HepG2 (cell line): ENCODE measurements around the gene FBXW5. TPM values are rescaled to one million over a fixed set of nuclear protein-coding genes. Genes with fewer than 3 reads are reported as not detected.

Experiments used
- ATAC-seq: fragments of 200-7000 bp; cut with Tn5 transposase; 3 replicates; pipeline ENCODE4 v1.9.1; 2020; ENCODE audit warnings: mild to moderate bottlenecking, moderate library complexity
- BruUV-seq: library from RNA; stranded (reverse); fragments of 400-500 nt; replicated peaks from 2 replicates; lab custom pipeline; 2021; lab: Mats Ljungman, UMichigan
- CTCF ChIA-PET: fragments of 300-600 bp; formaldehyde crosslinking; extraction: SDS; loops from one replicate; lab custom pipeline; 2021; ENCODE audit warnings: low total read pairs, inconsistent platforms, low intra/inter-chr PET ratio; lab: Yijun Ruan, JAX
- POLR2A ChIA-PET: fragments of 350-600 bp; sonication (Branson Sonifier 250); formaldehyde crosslinking; loops from one replicate; lab custom pipeline; 2020; ENCODE audit warnings: antibody characterized with exemption, inconsistent platforms; lab: Yijun Ruan, JAX
- DNase-seq: peaks from one replicate; pipeline ENCODE4 v3.0.0-alpha.2; 2015; ENCODE audit warnings: low spot score
- FAIRE-seq: peaks from 3 replicates; lab custom pipeline; 2011; peaks lifted over from hg19 to GRCh38; lab: Jason Lieb, UNC
- H2AFZ ChIP-seq: one replicate; pipeline ENCODE4 v1.6.1; 2011; ENCODE audit warnings: low read length, inconsistent platforms
- H3K27ac ChIP-seq: fragments of 300-600 bp; 3 replicates; pipeline ENCODE4 v1.8.0; 2011; ENCODE audit warnings: mixed run types, mild to moderate bottlenecking, mixed read lengths, low read length, inconsistent platforms; ENCODE audit not compliant: insufficient read depth; ENCODE audit errors: extremely low read length
- H3K27me3 ChIP-seq, 2 experiments: fragments of 200-600 bp in 1 of 2; 2 replicates in 1 of 2; 3 replicates in 1 of 2; pipeline versions ENCODE4 v1.6.0 to v1.8.0; 2011; ENCODE audit warnings: low read length in 2 of 2, mild to moderate bottlenecking in 2 of 2, moderate library complexity in 2 of 2, inconsistent platforms in 1 of 2; ENCODE audit not compliant: insufficient read depth in 2 of 2, control insufficient read depth in 1 of 2
- H3K36me3 ChIP-seq, 2 experiments: fragments of 200-600 bp in 1 of 2; replicated peaks in 1 of 2; 2 replicates in 1 of 2; 3 replicates in 1 of 2; pipeline versions ENCODE4 v1.5.1 to v1.8.0; 2011; ENCODE audit warnings: low read length in 2 of 2, inconsistent platforms in 1 of 2; ENCODE audit not compliant: insufficient read depth in 2 of 2, control insufficient read depth in 1 of 2
- H3K4me1 ChIP-seq: 2 replicates; pipeline ENCODE4 v1.5.1; 2012; ENCODE audit warnings: low read length, inconsistent platforms; ENCODE audit not compliant: insufficient read depth
- H3K4me2 ChIP-seq: 2 replicates; pipeline ENCODE4 v1.6.0; 2011; ENCODE audit warnings: low read depth, low read length, inconsistent platforms
- H3K4me3 ChIP-seq, 3 experiments: fragments of 200-600 bp in 1 of 3; sonication (generic), shearing (Covaris generic) in 1 of 3; replicated peaks in 1 of 3; 2 replicates each; pipeline ENCODE4 v1.5.1; 2011 to 2016; ENCODE audit warnings: low read length in 3 of 3, inconsistent platforms in 2 of 3, low read depth in 2 of 3, mild to moderate bottlenecking in 2 of 3, control low read depth in 1 of 3, mixed read lengths in 1 of 3; ENCODE audit not compliant: insufficient read depth in 1 of 3
- H3K79me2 ChIP-seq: one replicate; pipeline ENCODE4 v1.6.1; 2011; ENCODE audit warnings: low read length, inconsistent platforms; ENCODE audit not compliant: insufficient read depth
- H3K9ac ChIP-seq: 2 replicates; pipeline ENCODE4 v1.6.0; 2011; ENCODE audit warnings: mild to moderate bottlenecking, low read depth, low read length, inconsistent platforms; ENCODE audit not compliant: insufficient read depth
- H3K9me3 ChIP-seq: 2 replicates; pipeline ENCODE4 v1.5.1; 2012; ENCODE audit warnings: mild to moderate bottlenecking, low read length
- H4K20me1 ChIP-seq: 2 replicates; pipeline ENCODE4 v1.6.0; 2011; ENCODE audit warnings: inconsistent platforms, mild to moderate bottlenecking, low read length, moderate library complexity; ENCODE audit not compliant: insufficient read depth
- GTF2F1 ChIP-seq: fragments of 150-350 bp; IDR thresholded peaks from 2 replicates; pipeline ENCODE4 v1.6.1; 2014; ENCODE audit warnings: low read length
- YEATS2 ChIP-seq: sonication (generic); formaldehyde crosslinking; IDR thresholded peaks from 2 replicates; pipeline ENCODE4 v1.4.0; 2020; ENCODE audit warnings: missing genetic modification reagents, borderline replicate concordance
- ZBTB33 ChIP-seq: sonication (generic); formaldehyde crosslinking; IDR thresholded peaks from 2 replicates; pipeline ENCODE4 v1.4.0; 2020; ENCODE audit warnings: missing genetic modification reagents
- WGBS: methylation state at CpG from one replicate; pipeline ENCODE4 v1.1.6; 2017; ENCODE audit warnings: low lambda C conversion rate; 5-methylcytosine and 5-hydroxymethylcytosine counted together
- in situ Hi-C: cut with HindIII; loops from 2 replicates; pipeline ENCODE4 v1.10.0; 2017; ENCODE audit warnings: low pct_unique_long_range_greater_than_20kb; ENCODE audit not compliant: extremely low pct_ligation_motif_present
- intact Hi-C: fragments of 100-400 bp; cut with micrococcal nuclease; formaldehyde crosslinking; loops from one replicate; pipeline ENCODE4 v1.10.0; 2022; ENCODE audit not compliant: unreplicated experiment
- polyA plus RNA-seq, 8 experiments: library from polyadenylated mRNA; depleted of rRNA in 3 of 8; stranded (reverse) in 7 of 8; unstranded in 1 of 8; fragments of >200 nt; fragmentation: Illumina TruSeq in 4 of 8; extraction: Trizol in 4 of 8; gene quantifications; 2 replicates each; pipeline versions ENCODE4 v1.2.1 to v1.2.3, GENCODE V29; 2011 to 2016; ENCODE audit warnings: low read depth in 4 of 8, missing spikeins in 1 of 8, mixed read lengths in 1 of 8; ENCODE audit not compliant: insufficient read depth in 1 of 8
- total RNA-seq, 5 experiments: library from RNA; depleted of rRNA; stranded (reverse); fragments of >200 nt; fragmentation: Illumina TruSeq; extraction: Trizol; gene quantifications; 2 replicates each; pipeline ENCODE4 v1.2.3, GENCODE V29; 2016; ENCODE audit warnings: low read depth in 1 of 5
- TF ChIP-seq, protein P1 (sequence below): sonication (generic); formaldehyde crosslinking; IDR thresholded peaks from 2 replicates; pipeline ENCODE4 v1.5.0; 2020; ENCODE audit warnings: missing genetic modification reagents

The FBXW5 gene
- total and polyA plus RNA-seq, 2 of the 13 experiments (the other 11 are each of a cell fraction or from before 2014, with no cell fraction given), result 52.0 to 60.4 TPM

DNA sequence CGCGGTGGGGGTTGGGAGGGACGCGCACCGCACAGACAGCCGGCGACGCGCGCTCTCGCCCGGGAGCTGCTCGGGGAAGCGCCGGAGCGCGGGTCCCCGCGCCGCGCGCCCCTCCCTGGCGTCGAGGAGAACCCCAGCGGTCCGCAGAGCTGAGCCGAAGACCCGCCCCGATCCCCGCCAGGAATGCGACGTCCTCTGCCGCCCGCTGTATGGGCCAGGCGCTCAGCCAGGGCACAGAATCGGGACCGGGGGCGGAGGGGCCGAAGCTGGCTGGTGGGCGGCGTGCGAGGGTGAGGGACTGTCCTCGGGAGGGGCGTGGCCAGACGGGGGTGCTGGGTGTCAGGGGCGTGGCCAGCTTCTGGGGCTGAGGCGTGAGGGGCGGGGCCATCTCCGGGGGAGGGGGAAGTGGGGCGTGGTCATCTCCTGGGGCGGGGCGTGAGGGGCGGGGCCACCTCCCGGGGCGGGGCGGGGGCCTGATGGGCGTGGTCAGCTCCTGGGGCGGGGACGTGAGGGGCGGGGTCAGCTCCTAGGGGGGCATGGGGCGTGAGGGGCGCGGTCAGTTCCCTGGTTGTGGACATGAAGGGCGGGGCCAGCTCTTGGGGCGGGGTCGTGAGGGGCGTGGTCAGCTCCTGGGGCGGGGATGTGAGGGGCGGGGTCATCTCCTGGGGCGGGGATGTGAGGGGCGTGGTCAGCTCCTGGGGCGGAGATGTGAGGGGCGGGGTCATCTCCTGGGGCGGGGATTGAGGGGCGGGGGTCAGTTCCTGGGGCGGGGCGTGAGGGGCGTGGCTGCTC is 33.7 kb upstream of the FBXW5 start:
- peaks cover 11 to 60% of the 10 kb centered on the region in 2 experiments for H3K27me3 ChIP-seq
- no peak overlapping the region for H2AFZ ChIP-seq
- ChIA-PET POLR2A (interaction anchor here (0.8 to 2.3 kb wide), 4 partner anchors 14 to 32 kb away, joined by 3 to 13 read pairs (median 4); partner anchors contain the start of gene PAXX), CTCF (no interaction called here)
- in situ Hi-C loops (no loop called here), intact Hi-C loops (no loop called here)
- H3K79me2 ChIP-seq, result no peaks in the 10 kb centered on the region
- no peaks in the 10 kb centered on the region for H3K9me3 ChIP-seq
- WGBS, result 44% methylated on average over 37 of the region's 78 CpGs
- H3K4me1 ChIP-seq, result peaks cover 41% of the 10 kb centered on the region
- H3K27ac ChIP-seq, result no peak overlapping the region
- BruUV-seq, result no TSS peak
- no peaks in the 10 kb centered on the region for H3K36me3 ChIP-seq
- DNase-seq, result no peak
- TF ChIP-seq, protein P1, sequence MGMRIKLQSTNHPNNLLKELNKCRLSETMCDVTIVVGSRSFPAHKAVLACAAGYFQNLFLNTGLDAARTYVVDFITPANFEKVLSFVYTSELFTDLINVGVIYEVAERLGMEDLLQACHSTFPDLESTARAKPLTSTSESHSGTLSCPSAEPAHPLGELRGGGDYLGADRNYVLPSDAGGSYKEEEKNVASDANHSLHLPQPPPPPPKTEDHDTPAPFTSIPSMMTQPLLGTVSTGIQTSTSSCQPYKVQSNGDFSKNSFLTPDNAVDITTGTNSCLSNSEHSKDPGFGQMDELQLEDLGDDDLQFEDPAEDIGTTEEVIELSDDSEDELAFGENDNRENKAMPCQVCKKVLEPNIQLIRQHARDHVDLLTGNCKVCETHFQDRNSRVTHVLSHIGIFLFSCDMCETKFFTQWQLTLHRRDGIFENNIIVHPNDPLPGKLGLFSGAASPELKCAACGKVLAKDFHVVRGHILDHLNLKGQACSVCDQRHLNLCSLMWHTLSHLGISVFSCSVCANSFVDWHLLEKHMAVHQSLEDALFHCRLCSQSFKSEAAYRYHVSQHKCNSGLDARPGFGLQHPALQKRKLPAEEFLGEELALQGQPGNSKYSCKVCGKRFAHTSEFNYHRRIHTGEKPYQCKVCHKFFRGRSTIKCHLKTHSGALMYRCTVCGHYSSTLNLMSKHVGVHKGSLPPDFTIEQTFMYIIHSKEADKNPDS, result no peak
- TF ChIP-seq ZBTB33 (CRISPR knock-in tag) (peak; percentile 3; the same call in 1 of the 2 replicates), GTF2F1 (no peak), YEATS2 (CRISPR knock-in tag) (no peak)
- H3K4me2 ChIP-seq, result peak overlapping the region; percentile 23; the same call in 1 of the 2 replicates
- H4K20me1 ChIP-seq, result no peaks in the 10 kb centered on the region
- no peak overlapping the region for H3K9ac ChIP-seq
- no peak for FAIRE-seq
- H3K4me3 ChIP-seq, result no peak overlapping the region; a peak in 1 of 6 replicates
- peak; percentile 3; the same call in 1 of the 3 replicates for ATAC-seq
